Loucy (cell line): ENCODE measurements around the gene UBL7.

Source experiments
- CTCF ChIP-seq: fragments of 200-600 bp; sonication (generic); conservative IDR thresholded peaks from 2 replicates; pipeline ENCODE4 v1.5.1; 2014; ENCODE audit warnings: mild to moderate bottlenecking, antibody characterized with exemption, low read length
- EZH2phosphoT487 ChIP-seq: fragments of 200-600 bp; IDR thresholded peaks from 2 replicates; pipeline ENCODE4 v1.6.1; 2018; ENCODE audit warnings: antibody characterized with exemption, mild to moderate bottlenecking, moderate library complexity, borderline replicate concordance

GRCh38 chr15:74442063-74442462 is 18.9 kb downstream of the UBL7 start:
- no peak for TF ChIP-seq CTCF
- no peak for TF ChIP-seq EZH2phosphoT487
